Urothelium cell line (cell line): ENCODE results near the gene SLC38A4.
"Not testable (repeated sequence)": the region's sequence is repeated elsewhere in the genome, so short reads cannot be mapped to it uniquely, and the experiment has no call there.

Source experiments
- DNase-seq: peaks from one replicate; pipeline ENCODE4 v3.0.0; 2011; ENCODE audit warnings: low spot score, mixed read lengths
- FAIRE-seq: peaks from 2 replicates; lab custom pipeline; 2011; peaks lifted over from hg19 to GRCh38; lab: Jason Lieb, UNC

SLC38A4 gene, protein sequence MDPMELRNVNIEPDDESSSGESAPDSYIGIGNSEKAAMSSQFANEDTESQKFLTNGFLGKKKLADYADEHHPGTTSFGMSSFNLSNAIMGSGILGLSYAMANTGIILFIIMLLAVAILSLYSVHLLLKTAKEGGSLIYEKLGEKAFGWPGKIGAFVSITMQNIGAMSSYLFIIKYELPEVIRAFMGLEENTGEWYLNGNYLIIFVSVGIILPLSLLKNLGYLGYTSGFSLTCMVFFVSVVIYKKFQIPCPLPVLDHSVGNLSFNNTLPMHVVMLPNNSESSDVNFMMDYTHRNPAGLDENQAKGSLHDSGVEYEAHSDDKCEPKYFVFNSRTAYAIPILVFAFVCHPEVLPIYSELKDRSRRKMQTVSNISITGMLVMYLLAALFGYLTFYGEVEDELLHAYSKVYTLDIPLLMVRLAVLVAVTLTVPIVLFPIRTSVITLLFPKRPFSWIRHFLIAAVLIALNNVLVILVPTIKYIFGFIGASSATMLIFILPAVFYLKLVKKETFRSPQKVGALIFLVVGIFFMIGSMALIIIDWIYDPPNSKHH

DNA sequence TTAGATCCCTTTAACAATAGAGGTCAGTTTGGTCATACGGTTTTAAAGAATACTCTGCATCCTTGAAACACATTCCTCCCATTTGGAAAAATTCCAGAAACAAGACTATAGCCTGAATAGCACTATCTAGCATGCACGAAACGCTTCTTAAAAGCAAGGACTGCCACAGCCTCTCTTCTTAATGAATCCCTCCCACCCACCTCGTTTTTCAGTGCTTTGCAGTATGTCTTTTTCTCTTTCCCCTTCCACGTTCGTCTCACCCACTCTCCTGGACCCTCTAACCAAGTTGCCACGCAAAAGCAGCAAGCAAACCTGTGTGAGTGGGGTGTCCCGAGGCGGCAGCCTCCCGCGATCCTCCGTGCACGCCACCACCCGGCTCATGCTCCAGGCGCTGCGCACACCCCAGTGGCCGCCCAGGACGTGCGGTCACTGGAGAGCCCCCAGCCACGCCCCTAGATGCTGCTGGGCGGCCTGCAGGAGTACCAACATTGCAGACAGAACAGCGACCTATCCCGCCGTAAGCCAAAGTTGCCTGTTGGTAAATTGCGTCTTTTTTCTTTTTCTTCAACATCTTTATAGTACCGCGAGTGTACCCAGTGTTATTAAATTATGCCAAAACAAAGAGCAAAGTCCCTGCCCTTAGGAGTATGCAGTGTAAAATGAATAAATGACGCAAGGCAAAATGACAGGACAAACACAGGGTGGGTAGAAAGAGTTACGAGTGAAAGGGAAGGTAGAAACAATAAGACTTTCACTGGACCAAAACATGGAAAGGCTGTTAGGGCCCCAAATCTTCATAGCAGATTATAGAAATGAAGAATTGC lies at the start of gene SLC38A4:
TSS of gene SLC38A4 (minus strand) at position 407 of the 824 bp plus-strand sequence. CDS start 32,926 bp downstream, outside the sequence.
- DNase-seq (peak; percentile 66), FAIRE-seq (peak; percentile 75)

DNA sequence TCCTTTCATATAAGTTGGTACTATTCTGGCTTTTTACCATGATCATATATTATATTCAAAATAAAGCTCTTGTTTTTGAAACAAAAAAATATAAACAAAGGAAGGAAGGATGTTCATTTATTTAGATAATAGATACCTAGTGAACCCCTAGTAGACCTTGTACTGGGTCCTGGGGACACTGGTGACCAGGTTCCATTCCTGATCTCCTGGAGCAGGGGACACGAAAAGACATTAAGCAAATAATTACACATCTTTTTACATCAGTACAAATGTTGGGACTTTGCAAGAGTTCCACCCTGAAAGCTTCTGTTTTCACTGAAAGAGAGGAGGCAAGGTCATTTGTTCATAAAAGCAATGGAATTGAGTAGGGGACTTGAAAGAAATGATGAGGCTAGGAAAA lies 49.3 kb upstream of the SLC38A4 start:
- DNase-seq (no peak), FAIRE-seq (no peak)

DNA sequence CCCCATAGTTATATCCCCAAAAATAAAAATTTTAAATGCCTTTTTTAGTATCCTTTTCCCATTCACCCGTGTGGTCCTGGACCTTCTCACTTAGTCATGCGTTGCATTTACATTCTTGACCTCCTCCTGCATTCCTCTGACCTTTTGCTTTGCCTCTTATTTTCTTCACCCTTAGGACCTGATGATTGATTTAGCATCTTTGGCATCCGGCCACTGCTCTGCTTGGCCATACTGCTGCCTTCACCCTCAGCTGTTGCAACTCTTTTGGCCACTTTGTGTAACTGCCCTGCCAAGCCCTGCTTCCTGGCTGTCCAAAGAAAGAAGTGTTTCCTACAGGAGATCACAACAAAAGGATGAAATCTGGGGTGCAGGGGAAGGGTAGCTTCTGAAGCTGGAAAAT lies 48.8 kb upstream of the SLC38A4 start:
- DNase-seq = no peak
- FAIRE-seq = peak; percentile 23

- no peak for FAIRE-seq
These were observed 46.3 kb upstream of the SLC38A4 start for GRCh38 chr12:46872135-46872534.

DNA sequence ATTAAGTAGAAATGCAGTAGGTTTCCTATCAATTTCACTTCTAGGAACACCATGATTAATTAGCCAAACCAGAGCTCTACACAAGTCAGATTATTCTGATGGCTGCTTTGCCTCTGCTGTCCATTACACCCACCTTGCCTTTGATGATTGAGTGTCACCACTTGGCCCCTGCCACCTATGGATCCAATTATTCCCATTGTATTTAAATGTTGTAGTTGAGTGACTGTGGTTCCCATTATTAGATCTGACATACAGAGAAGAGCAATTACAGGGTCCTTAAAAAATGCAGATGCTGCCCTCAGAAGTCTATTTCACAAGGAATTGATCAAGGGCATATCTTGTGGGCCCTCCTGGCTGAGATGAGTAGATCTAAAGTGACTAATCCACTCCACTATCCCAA lies 39.5 kb upstream of the SLC38A4 start:
- FAIRE-seq = no peak
- no peak for DNase-seq

More at GRCh38 chr12:46872135-46872534, 46.3 kb upstream of the SLC38A4 start:
- DNase-seq = no peak

DNA sequence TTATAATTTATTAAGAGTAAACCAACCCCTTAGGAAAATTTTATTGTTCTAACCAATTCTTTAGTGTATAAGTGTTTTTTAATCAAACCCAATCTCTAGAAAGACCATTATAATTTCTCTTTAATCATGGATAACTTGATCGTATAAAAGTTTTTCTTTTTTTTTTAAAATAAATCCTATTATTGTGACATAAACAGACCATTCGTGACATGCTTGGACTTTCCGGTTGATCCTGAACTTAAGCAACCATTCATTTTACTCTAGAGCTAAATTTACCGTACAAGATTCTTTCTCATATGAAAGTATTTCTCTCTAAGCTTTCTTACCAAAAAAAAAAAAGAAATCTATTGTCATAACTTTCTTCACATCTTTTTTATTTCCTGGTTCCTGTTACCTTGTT lies 32.6 kb upstream of the SLC38A4 start:
- DNase-seq = no peak

DNA sequence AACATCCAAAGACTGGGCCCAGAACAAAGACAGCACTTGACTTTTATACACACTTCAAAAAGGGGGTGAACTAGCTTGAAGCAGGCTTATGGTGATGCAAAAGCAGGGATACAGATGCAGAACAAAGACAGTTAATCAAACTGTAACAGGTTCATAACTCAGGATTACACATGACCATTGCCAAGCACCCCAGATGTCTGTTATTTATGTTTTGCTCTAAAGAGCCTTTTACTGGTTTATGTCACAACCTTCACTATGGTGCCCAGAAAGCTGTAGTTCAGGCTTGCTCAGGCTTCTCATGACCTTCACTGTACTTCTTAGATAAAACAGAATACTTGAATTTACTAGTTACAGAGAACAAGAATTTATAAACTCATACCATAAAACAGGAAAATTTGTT lies 31.7 kb upstream of the SLC38A4 start:
- DNase-seq (no peak), FAIRE-seq (no peak)

More for the DNA sequence above, 32.6 kb upstream of the SLC38A4 start:
- no peak for FAIRE-seq

- DNase-seq (no peak), FAIRE-seq (no peak)
These were observed 30.0 kb upstream of the SLC38A4 start for GRCh38 chr12:46855760-46856159.

- not testable (repeated sequence) for DNase-seq, FAIRE-seq
These were observed 28.4 kb upstream of the SLC38A4 start for GRCh38 chr12:46854188-46854587.

DNA sequence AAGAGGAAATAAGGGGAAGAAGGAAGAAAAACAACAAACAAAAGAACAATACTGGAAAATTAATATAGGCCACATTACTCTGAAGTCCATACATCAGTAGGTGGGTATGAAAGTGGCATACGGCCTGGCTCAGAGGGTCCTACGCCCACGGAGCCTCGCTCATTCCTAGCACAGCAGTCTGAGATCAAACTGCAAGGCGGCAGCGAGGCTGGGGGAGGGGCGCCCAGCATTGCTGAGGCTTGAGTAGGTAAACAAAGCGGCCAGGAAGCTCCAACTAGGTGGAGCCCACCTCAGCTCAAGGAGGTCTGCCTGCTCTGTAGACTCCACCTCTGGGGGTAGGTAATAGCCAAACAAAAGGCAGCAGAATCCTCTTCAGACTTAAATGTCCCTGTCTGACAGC lies 23.0 kb upstream of the SLC38A4 start:
- FAIRE-seq, DNase-seq: not testable (repeated sequence)

DNA sequence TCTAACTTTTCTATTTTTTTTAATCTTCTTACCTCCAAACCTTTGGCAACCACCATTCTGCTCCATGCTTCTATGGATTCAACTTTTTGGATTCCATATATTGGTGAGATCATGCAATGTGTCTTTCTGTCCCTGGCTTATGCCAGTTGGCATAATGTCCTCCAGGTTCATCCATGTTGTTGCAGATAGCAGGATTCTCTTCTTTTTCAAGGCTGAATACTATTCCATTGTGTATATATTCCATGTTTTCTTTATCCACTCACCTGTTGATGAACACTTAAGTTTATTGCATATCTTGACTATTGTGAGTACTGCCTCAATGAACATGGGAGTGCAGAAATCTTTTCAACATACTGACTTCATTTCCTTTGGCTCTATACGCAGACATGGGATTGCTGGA lies 21.2 kb upstream of the SLC38A4 start:
- FAIRE-seq (no peak), DNase-seq (no peak)

DNA sequence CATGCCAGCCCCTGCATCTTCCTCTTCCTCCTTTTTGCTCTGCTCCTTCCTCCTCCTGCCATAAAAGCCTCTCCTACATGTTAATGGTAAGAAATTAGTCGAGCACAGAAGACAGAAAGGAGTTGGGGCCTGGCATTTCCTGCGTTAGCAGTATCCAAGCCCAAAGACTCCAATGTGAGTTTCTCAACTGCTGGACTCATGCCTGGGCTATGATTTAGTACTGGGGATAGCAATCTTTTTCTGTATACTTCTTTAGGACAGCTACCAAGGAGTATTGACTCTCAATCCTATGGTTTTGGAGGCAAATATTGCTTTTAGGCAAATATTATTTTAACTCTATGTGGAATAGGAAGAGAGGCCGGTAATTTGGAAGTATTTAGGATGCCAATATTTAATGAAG lies 18.0 kb upstream of the SLC38A4 start:
- FAIRE-seq (no peak), DNase-seq (no peak)

- FAIRE-seq (no peak), DNase-seq (no peak)
These were observed 16.1 kb upstream of the SLC38A4 start for GRCh38 chr12:46841891-46842290.

GRCh38 chr12:46839964-46840363 lies 14.2 kb upstream of the SLC38A4 start:
- no peak for DNase-seq
- no peak for FAIRE-seq

- DNase-seq (no peak), FAIRE-seq (no peak)
These were observed 13.4 kb upstream of the SLC38A4 start for GRCh38 chr12:46839232-46839631.

GRCh38 chr12:46835785-46836184 lies 10.0 kb upstream of the SLC38A4 start:
- DNase-seq (no peak), FAIRE-seq (no peak)

GRCh38 chr12:46832130-46832704 lies 6.4 kb upstream of the SLC38A4 start:
- FAIRE-seq (no peak), DNase-seq (no peak)

DNA sequence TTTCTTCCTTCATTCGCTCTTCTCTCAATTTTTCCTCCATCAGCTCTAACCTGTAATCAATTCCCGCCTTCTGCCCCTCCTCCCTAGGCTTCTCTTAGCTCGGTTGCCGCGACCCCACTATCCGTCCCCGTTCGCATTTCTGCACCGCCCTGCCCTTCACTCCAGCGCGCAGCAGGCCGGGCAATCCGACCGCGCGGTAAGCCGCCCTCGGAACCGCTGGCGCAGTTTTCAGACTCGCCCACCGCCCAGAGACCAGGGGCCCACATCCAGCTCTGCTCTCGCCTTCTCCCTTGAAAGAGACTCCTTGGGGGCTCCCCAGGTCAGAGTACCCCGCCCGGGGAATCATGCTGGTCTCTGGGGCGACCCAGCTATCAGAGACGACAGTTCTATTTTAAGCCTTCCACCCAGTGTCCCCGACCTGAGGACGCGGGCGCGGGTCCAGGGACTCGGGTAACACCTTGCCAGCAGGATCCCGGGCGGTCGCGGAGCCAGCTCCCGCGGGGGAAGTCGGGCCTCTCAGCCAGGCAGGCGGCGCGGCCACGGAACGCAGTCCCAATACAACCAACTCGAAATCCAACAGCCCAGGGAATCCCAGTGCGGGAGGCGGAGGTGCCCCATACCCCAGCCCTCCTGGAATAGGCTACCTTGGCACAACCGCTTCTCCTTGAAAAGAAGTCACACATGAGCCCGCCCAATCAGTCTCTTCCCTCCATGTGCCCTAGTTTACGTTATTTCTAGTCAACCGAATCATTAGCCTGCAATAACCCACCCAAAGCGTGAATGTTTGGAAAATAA lies 5.7 kb upstream of the SLC38A4 start:
- FAIRE-seq (no peak), DNase-seq (no peak)

DNA sequence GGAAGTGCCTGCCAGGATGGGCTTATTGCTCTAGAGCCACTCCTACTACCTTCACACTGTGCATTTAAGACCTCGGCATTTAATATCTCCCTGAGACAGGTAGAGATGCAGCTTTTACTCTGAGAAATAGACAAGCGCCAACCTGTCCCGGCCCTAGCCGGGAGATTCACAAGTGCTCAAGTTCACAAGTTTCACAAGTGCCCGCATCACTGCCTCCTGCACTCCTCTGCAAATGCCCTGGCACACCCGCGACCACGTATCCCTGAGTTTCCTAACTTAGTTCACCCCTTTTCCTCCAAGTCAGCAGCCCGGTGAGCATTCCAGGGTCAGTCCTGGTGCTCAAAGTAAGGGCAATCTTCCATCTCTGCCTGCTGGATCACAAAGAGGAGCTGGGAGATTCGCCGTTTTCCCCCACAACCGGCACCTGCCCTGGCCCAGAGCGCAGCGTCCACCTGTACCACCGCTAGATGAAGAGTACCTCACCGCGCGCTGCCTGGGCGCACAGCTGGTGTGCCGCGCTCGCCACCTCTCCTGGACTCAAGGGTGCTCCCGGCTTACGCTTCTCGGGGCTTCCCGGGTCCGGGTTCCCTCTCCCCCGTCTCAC lies 5.0 kb upstream of the SLC38A4 start:
- FAIRE-seq (no peak), DNase-seq (no peak)

GRCh38 chr12:46824709-46825108 lies 1.1 kb downstream of the SLC38A4 start:
- DNase-seq (no peak), FAIRE-seq (no peak)
